ENCODE measurements around the gene PHGDH.

- no peak for TF ChIP-seq POLR2A (IDR thresholded peaks at IDR 0.05; ENCODE audit: low read depth, low read length)
- no peak for TF ChIP-seq MYC (IDR thresholded peaks at IDR 0.05; ENCODE audit: low read depth, low read length)
These were observed 27.4 kb downstream of the PHGDH start for GRCh38 chr1:119739150-119739549.
